Stomach (tissue), 4 donors: ENCODE data around the gene FCHSD2.

Experiments used
- CTCF ChIP-seq, 7 experiments: fragments of 450-650 bp in 4 of 7; fragments of 200-600 bp in 3 of 7; sonication (generic) in 3 of 7; IDR thresholded peaks; one replicate each; pipeline ENCODE4 v1.5.1; 2016 to 2019; ENCODE audit warnings: antibody characterized with exemption in 7 of 7, control low read depth in 2 of 7, mild to moderate bottlenecking in 1 of 7
- EP300 ChIP-seq: sonication (generic); formaldehyde crosslinking; IDR thresholded peaks from one replicate; pipeline ENCODE4 v1.6.1; 2017; ENCODE audit warnings: antibody characterized with exemption
- POLR2A ChIP-seq, 4 donors: fragments of 450-650 bp; IDR thresholded peaks; one replicate each; pipeline ENCODE4 v1.6.1; 2016; ENCODE audit warnings: antibody characterized with exemption in 4 of 4, control low read depth in 2 of 4, mild to moderate bottlenecking in 1 of 4, moderate library complexity in 1 of 4
- POLR2AphosphoS5 ChIP-seq, 3 donors: sonication (generic); formaldehyde crosslinking; IDR thresholded peaks; one replicate each; pipeline ENCODE4 v1.6.1; 2016; ENCODE audit warnings: antibody characterized with exemption in 3 of 3

GRCh38 chr11:72950685-72951084 lies 191.4 kb downstream of the FCHSD2 start:
- TF ChIP-seq CTCF (IDR thresholded peaks at IDR 0.05) = no peak
- no peak for TF ChIP-seq POLR2A (IDR thresholded peaks at IDR 0.05)
- no peak for TF ChIP-seq POLR2AphosphoS5 (IDR thresholded peaks at IDR 0.05)
- no peak for TF ChIP-seq EP300
